Fibroblast of villous mesenchyme (primary cell): ENCODE results near the gene PTBP1. TPM values are rescaled to one million over a fixed set of nuclear protein-coding genes. Genes with fewer than 3 reads are reported as not detected.
"Not testable (repeated sequence)": the region's sequence is repeated elsewhere in the genome, so short reads cannot be mapped to it uniquely, and the experiment has no call there.

ENCODE experiments used
- DNase-seq: peaks from one replicate; pipeline ENCODE4 v3.0.0-alpha.2; 2010; ENCODE audit warnings: low read depth
- H3K4me3 ChIP-seq: 2 replicates; pipeline ENCODE4 v1.5.1; 2011; ENCODE audit warnings: low read depth, mild to moderate bottlenecking, low read length
- CTCF ChIP-seq: IDR thresholded peaks from 2 replicates; pipeline ENCODE4 v1.5.1; 2012; ENCODE audit warnings: low read depth, mild to moderate bottlenecking, low read length; ENCODE audit not compliant: insufficient read depth
- total RNA-seq: library from RNA; depleted of rRNA; stranded (reverse); fragments of >200 nt; gene quantifications from 2 replicates; pipeline ENCODE4 v1.2.3, GENCODE V29; 2012

Gene PTBP1
- total RNA-seq, 1 donor, result 129 TPM

- TF ChIP-seq CTCF, result no peak
- peak; percentile 97 for DNase-seq
- peak overlapping the region; percentile 36 for H3K4me3 ChIP-seq
These were observed 53.1 kb downstream of the PTBP1 start for GRCh38 chr19:850221-850978.

- peak overlapping the region; percentile 36 for H3K4me3 ChIP-seq
- TF ChIP-seq CTCF, result no peak
- DNase-seq, result no peak
These were observed 53.7 kb downstream of the PTBP1 start for GRCh38 chr19:850979-851335.

GRCh38 chr19:852136-853013 lies 55.1 kb downstream of the PTBP1 start, which contains the start of gene ELANE:
ELANE (plus strand) TSS chr19:852303; CDS start chr19:852329, 26 bp downstream.
- DNase-seq, result no peak
- TF ChIP-seq CTCF, result no peak
- no peak within 1 kb of the TSS for H3K4me3 ChIP-seq

- H3K4me3 ChIP-seq, result no peak overlapping the region
- TF ChIP-seq CTCF, result no peak
These were observed 55.8 kb downstream of the PTBP1 start for GRCh38 chr19:853014-853585.

GRCh38 chr19:853614-854220 lies 56.5 kb downstream of the PTBP1 start:
- H3K4me3 ChIP-seq, DNase-seq: not testable (repeated sequence)

More at GRCh38 chr19:853014-853585, 55.8 kb downstream of the PTBP1 start:
- no peak for DNase-seq

- no peak for TF ChIP-seq CTCF
- no peak overlapping the region for H3K4me3 ChIP-seq
- DNase-seq, result no peak
These were observed 57.3 kb downstream of the PTBP1 start for GRCh38 chr19:854549-854948.

GRCh38 chr19:855142-855541 lies 57.9 kb downstream of the PTBP1 start:
- H3K4me3 ChIP-seq, result no peak overlapping the region
- no peak for DNase-seq
- TF ChIP-seq CTCF, result no peak
